HAP-1 (cell line): ENCODE results near the gene HDGF.

ENCODE experiments used
- DNase-seq, 2 experiments: peaks; one replicate each; pipeline ENCODE4 v3.0.0-alpha.2; 2016 to 2020; ENCODE audit warnings: low spot score in 2 of 2
- H3K27me3 ChIP-seq: fragments of 250-450 bp; sonication (Bioruptor Pico); 2 replicates; pipeline ENCODE4 v1.5.1; 2020; ENCODE audit warnings: low read depth, mild to moderate bottlenecking, moderate library complexity
- H3K36me3 ChIP-seq: fragments of 250-450 bp; sonication (Bioruptor Pico); replicated peaks from 2 replicates; pipeline ENCODE4 v1.5.1; 2020; ENCODE audit warnings: mild to moderate bottlenecking
- H3K4me1 ChIP-seq: fragments of 250-450 bp; sonication (Bioruptor Pico); 2 replicates; pipeline ENCODE4 v1.5.1; 2020; ENCODE audit warnings: mild to moderate bottlenecking
- H3K4me3 ChIP-seq: fragments of 250-450 bp; sonication (Bioruptor Pico); 2 replicates; pipeline ENCODE4 v1.5.1; 2020; ENCODE audit warnings: mild to moderate bottlenecking, moderate library complexity
- H3K9me3 ChIP-seq: fragments of 250-450 bp; sonication (Bioruptor Pico); 2 replicates; pipeline ENCODE4 v1.5.1; 2020; ENCODE audit warnings: mild to moderate bottlenecking, moderate library complexity
- in situ Hi-C: fragments of 300-500 bp; cut with MboI; formaldehyde crosslinking; loops from 3 replicates; pipeline ENCODE4 v1.14.3; 2020; ENCODE audit warnings: low sequenced_read_pairs, inconsistent platforms, mixed read lengths

The HDGF gene

DNA sequence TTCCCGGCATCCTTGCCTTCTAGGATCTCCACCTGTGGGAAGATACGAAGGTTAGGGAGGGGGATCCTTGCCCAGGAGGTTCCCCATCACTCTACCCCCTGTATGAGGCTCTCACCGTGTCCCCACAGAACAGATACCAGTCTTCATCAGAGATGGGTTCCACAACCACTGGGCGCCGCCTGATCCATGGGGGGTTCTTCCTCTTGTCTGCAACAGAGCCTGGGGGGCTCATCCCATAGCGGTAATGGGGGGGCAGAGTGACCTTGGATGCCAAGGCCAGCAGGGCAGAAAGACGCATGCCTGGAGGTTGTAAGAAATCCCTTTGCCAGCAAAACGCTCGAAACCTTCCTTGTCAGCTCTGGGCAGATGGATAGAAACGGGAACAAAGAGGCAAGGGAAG, 13.1 kb downstream of the HDGF start:
- Histone ChIP-seq H3K4me1 (peaks cover 13% of the 10 kb centered on the region), H3K4me3 (no peak overlapping the region), H3K36me3 (peaks cover 50% of the 10 kb centered on the region), H3K27me3 (no peaks in the 10 kb centered on the region), H3K9me3 (no peaks in the 10 kb centered on the region; the same call in 1 of the 2 replicates)
- in situ Hi-C loops: no loop called here
- no peak for DNase-seq

GRCh38 chr1:156733989-156734584, 17.4 kb downstream of the HDGF start:
- in situ Hi-C loops: no loop called here

DNA sequence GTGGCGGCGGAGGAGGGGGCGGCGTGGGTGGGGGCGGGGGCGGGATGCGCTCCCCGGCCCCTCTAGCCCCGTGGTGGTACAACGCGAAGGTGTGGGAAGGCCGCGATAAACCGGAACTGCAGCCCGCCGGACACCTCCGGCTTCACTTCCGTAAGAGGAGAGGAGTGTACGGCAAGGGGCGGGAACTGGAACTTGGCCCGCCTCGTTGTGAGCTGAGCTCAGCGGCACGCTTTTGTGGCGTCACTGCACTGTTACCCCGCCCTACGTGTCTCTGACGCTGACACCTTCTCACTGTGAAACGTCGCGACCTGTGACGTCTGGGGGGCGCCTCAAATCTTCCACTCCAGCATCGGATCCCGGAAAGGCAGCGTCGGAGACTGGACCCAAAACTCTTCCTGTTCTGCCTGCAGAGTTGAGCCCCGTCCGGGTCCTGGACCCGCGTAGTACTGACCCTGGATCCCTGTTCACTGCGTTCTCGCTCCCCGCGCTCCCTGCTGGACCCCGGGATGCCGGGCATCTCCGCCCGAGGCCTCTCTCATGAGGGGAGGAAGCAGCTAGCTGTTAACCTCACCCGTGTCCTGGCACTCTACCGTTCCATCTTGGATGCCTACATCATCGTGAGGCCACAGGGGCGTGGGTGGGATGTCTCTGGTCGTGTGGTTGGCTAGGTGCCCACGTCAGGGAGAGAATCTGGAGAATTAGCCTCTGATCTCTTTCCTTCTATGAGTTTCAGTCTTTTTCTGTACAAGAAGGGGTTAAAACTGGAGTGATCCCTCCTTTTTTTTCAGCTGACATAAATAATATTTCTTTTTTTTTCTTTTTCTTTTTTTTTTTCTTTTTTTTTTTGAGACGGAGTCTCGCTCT, 22.6 kb downstream of the HDGF start, which contains the start of gene ISG20L2:
Gene ISG20L2, minus strand, starts transcription at position 168 of the 864 bp plus-strand sequence. CDS start 1,114 bp downstream, outside the sequence.
- H3K4me3 ChIP-seq: peak within 1 kb of the TSS; percentile 82
- in situ Hi-C loops: loop anchor here (5.0 kb wide), 1 partner anchor 38 kb away; the partner anchor contains the start of gene PRCC
- H3K36me3 ChIP-seq: peaks cover 28% of the 10 kb centered on the region
- no peaks in the 10 kb centered on the region for H3K27me3 ChIP-seq
- peaks cover 14% of the 10 kb centered on the region for H3K4me1 ChIP-seq
- no peaks in the 10 kb centered on the region for H3K9me3 ChIP-seq
- DNase-seq: peak; percentile 96 to 97

More at GRCh38 chr1:156733989-156734584, 17.4 kb downstream of the HDGF start:
- H3K9me3 ChIP-seq: no peaks in the 10 kb centered on the region
- peaks cover 42% of the 10 kb centered on the region for H3K36me3 ChIP-seq
- H3K27me3 ChIP-seq: no peaks in the 10 kb centered on the region
- H3K4me1 ChIP-seq: no peaks in the 10 kb centered on the region; the same call in 1 of the 2 replicates
- no peak for DNase-seq
- H3K4me3 ChIP-seq: no peak overlapping the region

DNA sequence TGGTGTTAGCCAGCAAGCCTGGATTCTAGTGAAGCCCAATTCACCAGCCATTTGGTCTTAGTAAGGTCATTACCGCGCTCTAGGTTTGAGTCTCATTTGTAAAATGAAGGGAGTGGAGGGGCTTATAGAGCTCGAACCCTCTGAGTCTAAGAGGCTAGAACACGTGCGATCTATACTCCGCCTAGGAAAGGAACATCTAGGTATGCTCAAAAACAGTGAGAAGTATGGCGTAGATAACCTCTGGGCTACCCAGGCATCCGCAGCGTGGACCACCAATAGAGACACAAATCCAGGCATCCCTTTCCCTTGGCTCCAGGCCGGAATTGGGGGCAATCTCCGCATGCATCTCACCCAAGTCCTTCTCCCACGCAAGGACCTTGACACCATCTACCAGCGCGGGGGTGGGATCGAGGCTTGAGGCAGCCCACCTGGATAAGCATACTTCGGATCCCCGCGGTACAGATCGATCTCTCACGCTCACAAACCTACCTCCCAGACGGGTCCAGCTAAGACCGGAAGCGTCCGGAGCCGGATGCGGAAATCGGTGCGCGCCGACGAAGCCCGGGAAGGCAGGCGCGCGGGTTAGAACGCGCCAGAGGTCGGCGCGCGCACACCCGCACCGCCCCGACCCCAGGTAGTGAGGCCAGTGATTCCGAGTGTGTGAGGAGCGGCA, 23.4 kb downstream of the HDGF start, which contains the start of gene METTL25B:
Gene METTL25B, plus strand, starts transcription at position 544 of the 673 bp plus-strand sequence. CDS start 636 bp downstream, outside the sequence.
- H3K36me3 ChIP-seq: peaks cover 31% of the 10 kb centered on the region
- peak; percentile 65 to 88 for DNase-seq

DNA sequence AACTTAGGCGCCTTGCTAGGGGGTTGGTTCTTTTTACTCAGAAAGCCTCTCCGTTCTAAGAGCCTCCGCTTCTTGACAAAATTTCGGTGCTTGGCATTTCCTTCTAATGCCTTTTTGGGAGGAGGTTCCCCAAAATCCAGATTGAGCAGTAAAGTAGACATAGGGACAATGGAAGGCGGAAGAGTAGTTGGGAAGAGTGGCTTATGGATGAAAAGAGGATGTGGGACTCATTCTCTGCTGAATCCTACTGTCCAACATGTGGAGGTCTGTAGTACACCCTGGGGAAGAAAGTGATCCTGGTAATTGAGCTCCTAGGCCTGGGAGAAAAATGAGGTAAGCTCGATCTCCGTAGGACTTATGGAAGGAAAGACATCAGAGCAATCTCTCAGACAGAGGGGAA, 24.0 kb downstream of the HDGF start:
- Histone ChIP-seq H3K36me3 (peaks cover 37% of the 10 kb centered on the region), H3K4me3 (peak overlapping the region; percentile 82), H3K27me3 (no peaks in the 10 kb centered on the region), H3K9me3 (no peaks in the 10 kb centered on the region), H3K4me1 (peaks cover 14% of the 10 kb centered on the region)
- in situ Hi-C loops: loop anchor here (5.0 kb wide), 1 partner anchor 40 kb away; the partner anchor contains the start of gene PRCC
- DNase-seq: no peak

More for the DNA sequence above, 23.4 kb downstream of the HDGF start, which contains the start of gene METTL25B:
- H3K9me3 ChIP-seq: no peaks in the 10 kb centered on the region
- H3K4me3 ChIP-seq: peak within 1 kb of the TSS; percentile 82
- H3K27me3 ChIP-seq: no peaks in the 10 kb centered on the region
- in situ Hi-C loops: loop anchor here (5.0 kb wide), 1 partner anchor 39 kb away; the partner anchor contains the start of gene PRCC
- peaks cover 14% of the 10 kb centered on the region for H3K4me1 ChIP-seq

- DNase-seq: peak; percentile 84 to 85
- H3K4me1 ChIP-seq: peaks cover 14% of the 10 kb centered on the region
- no peaks in the 10 kb centered on the region for H3K27me3 ChIP-seq
- peaks cover 34% of the 10 kb centered on the region for H3K36me3 ChIP-seq
- H3K9me3 ChIP-seq: no peaks in the 10 kb centered on the region
- in situ Hi-C loops: loop anchor here (5.0 kb wide), 1 partner anchor 41 kb away; the partner anchor contains the start of gene PRCC
- H3K4me3 ChIP-seq: peak overlapping the region; percentile 82
These were observed 24.8 kb downstream of the HDGF start for GRCh38 chr1:156726549-156727226.

- in situ Hi-C loops: loop anchor here (5.0 kb wide), 1 partner anchor 42 kb away; the partner anchor contains the start of gene PRCC
- Histone ChIP-seq H3K27me3 (no peaks in the 10 kb centered on the region), H3K9me3 (no peaks in the 10 kb centered on the region), H3K4me1 (peaks cover 14% of the 10 kb centered on the region), H3K4me3 (peak overlapping the region; percentile 82), H3K36me3 (peaks cover 43% of the 10 kb centered on the region)
- peak; percentile 93 to 94 for DNase-seq
These were observed 25.7 kb downstream of the HDGF start for GRCh38 chr1:156725683-156726280.

DNA sequence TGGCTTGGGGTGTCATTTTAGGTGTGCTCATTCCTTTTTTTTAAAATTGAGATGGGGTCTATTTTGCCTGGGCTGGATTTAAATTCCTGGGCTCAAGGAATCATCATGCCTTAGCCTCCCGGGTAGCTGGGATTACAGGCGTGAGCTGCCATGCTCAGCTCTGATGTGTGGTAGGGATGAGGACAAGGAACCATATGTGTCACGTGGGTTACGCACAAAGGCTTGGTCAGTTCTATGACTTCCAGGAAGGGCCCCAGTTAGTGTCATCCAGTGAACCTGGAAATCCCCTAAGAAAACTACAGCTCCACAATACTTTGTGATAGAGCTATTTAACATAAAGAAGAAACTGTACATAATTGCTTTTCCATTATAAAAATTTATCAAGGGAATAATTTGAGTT, 29.9 kb downstream of the HDGF start:
- no peak overlapping the region for H3K4me3 ChIP-seq
- H3K9me3 ChIP-seq: no peaks in the 10 kb centered on the region
- H3K36me3 ChIP-seq: peaks cover 43% of the 10 kb centered on the region
- peaks cover 7% of the 10 kb centered on the region for H3K4me1 ChIP-seq
- no peak for DNase-seq
- in situ Hi-C loops: no loop called here
- H3K27me3 ChIP-seq: no peaks in the 10 kb centered on the region

DNA sequence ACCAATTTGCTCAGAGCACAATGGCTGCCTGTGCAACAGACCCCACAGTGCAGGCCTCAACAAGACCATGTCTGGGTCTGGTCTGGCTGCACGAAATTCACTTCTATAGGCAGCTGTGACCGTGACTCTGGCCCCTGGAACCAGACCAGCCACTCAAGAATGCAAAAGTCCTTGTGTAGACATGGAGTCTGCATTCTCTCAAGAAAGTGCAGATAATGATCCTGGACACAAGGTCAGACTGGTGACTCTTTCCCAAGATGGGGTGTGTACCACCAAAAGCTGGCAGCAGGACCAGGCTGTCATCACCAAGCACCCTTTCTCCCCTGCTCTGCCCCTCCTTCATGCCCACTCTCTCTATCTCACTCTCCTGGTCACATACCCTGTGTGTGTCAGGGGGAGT, 30.3 kb downstream of the HDGF start:
- no peak for DNase-seq
- Histone ChIP-seq H3K4me3 (no peak overlapping the region), H3K36me3 (peaks cover 43% of the 10 kb centered on the region), H3K4me1 (peaks cover 7% of the 10 kb centered on the region), H3K27me3 (no peaks in the 10 kb centered on the region), H3K9me3 (no peaks in the 10 kb centered on the region)
- in situ Hi-C loops: no loop called here

GRCh38 chr1:156717351-156717750, 34.1 kb downstream of the HDGF start:
- H3K9me3 ChIP-seq: no peaks in the 10 kb centered on the region
- DNase-seq: no peak
- in situ Hi-C loops: no loop called here

DNA sequence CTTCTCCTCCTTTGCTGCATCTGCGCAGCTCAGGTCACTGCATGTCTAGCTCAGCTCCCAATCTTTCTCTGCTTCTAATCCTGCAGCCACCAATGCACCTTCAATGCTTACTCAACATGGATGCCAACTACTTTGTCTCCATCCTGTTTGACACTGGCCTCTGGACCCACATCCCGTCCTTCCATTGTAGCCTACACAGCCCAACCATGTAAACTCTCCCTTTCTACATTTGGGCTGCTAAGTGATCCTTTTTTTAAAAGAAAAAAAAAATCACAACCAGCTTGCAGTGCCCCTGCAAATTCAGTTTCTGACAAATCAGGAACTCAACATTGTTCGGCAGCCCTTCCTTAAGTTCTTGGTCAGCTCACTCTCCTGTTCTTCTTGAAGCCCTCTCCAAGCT, 36.6 kb downstream of the HDGF start:
- Histone ChIP-seq H3K9me3 (no peaks in the 10 kb centered on the region), H3K4me1 (no peaks in the 10 kb centered on the region), H3K36me3 (no peaks in the 10 kb centered on the region), H3K27me3 (no peaks in the 10 kb centered on the region), H3K4me3 (no peak overlapping the region)
- in situ Hi-C loops: no loop called here
- no peak for DNase-seq

More at GRCh38 chr1:156717351-156717750, 34.1 kb downstream of the HDGF start:
- Histone ChIP-seq H3K36me3 (peaks cover 11% of the 10 kb centered on the region), H3K4me3 (no peak overlapping the region), H3K4me1 (no peaks in the 10 kb centered on the region), H3K27me3 (no peaks in the 10 kb centered on the region)

DNA sequence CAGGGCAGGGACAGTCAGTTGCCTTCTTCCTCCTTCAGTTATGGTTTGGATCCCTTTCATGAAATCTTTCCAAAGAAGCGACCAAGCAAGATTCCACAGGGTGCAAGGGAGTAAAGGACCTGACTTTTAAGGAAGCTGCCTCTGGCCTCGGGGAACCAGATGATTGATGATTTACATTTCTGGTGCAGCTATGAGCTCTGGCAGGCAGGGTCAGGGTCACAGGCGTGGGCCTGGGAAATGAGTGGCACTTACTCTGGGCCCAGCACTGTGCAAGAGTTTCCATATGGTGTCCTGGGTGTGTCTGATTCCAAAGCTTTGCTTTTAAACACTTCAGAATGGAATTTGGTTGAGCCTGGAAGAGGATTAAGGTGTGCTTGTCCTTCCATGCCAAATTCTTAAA, 38.8 kb downstream of the HDGF start:
- in situ Hi-C loops: no loop called here
- no peak for DNase-seq
- Histone ChIP-seq H3K4me3 (no peak overlapping the region), H3K9me3 (no peaks in the 10 kb centered on the region), H3K36me3 (no peaks in the 10 kb centered on the region), H3K27me3 (no peaks in the 10 kb centered on the region), H3K4me1 (peaks cover 5% of the 10 kb centered on the region)
